OCI-LY7 (cell line): Measurements from ENCODE around the gene SECTM1. TPM values are rescaled to one million over a fixed set of nuclear protein-coding genes. Genes with fewer than 3 reads are reported as not detected.

ENCODE experiments used
- BruUV-seq: library from RNA; stranded (reverse); fragments of 400-500 nt; replicated peaks from 2 replicates; lab custom pipeline; 2021; lab: Mats Ljungman, UMichigan
- CTCF ChIA-PET: fragments of 300-600 bp; sonication (Branson Sonifier 250); formaldehyde crosslinking; loops from one replicate; lab custom pipeline; 2022; ENCODE audit warnings: antibody characterized with exemption; ENCODE audit not compliant: unreplicated experiment; lab: Charles Lee
- POLR2A ChIA-PET: fragments of 300-600 bp; sonication (Branson Sonifier 250); formaldehyde crosslinking; loops from one replicate; lab custom pipeline; 2022; ENCODE audit warnings: antibody characterized with exemption; lab: Charles Lee
- DNase-seq: peaks from one replicate; pipeline ENCODE4 v3.0.0-alpha.2; 2015; ENCODE audit warnings: low spot score
- H2AFZ ChIP-seq: fragments of 200-600 bp; sonication (generic), shearing (Covaris generic); 2 replicates; pipeline ENCODE4 v1.6.1; 2014; ENCODE audit warnings: mild to moderate bottlenecking, antibody characterized with exemption, low read length, moderate library complexity
- H3K27ac ChIP-seq: fragments of 200-600 bp; sonication (generic); 2 replicates; pipeline ENCODE4 v1.5.1; 2014; ENCODE audit warnings: mixed run types, low read depth, mild to moderate bottlenecking, moderate library complexity, low read length, inconsistent platforms; ENCODE audit not compliant: poor library complexity, severe bottlenecking
- H3K36me3 ChIP-seq: fragments of 200-600 bp; sonication (generic); 2 replicates; pipeline ENCODE4 v1.6.1; 2014; ENCODE audit warnings: mild to moderate bottlenecking, antibody characterized with exemption, low read length, moderate library complexity, mixed read lengths; ENCODE audit not compliant: insufficient read depth
- H3K4me1 ChIP-seq: fragments of 200-600 bp; sonication (generic); 2 replicates; pipeline ENCODE4 v1.5.1; 2014; ENCODE audit warnings: mild to moderate bottlenecking, low read length; ENCODE audit not compliant: insufficient read depth, poor library complexity, severe bottlenecking
- H3K4me2 ChIP-seq: fragments of 200-600 bp; sonication (generic); 2 replicates; pipeline ENCODE4 v1.6.1; 2014; ENCODE audit warnings: mild to moderate bottlenecking, low read length
- H3K4me3 ChIP-seq: fragments of 200-600 bp; sonication (generic); 2 replicates; pipeline ENCODE4 v1.5.1; 2014; ENCODE audit warnings: mild to moderate bottlenecking, low read depth, low read length; ENCODE audit not compliant: poor library complexity, severe bottlenecking
- H3K79me2 ChIP-seq: fragments of 200-600 bp; sonication (generic); 2 replicates; pipeline ENCODE4 v1.6.1; 2016; ENCODE audit warnings: low read depth, mild to moderate bottlenecking, low read length, moderate library complexity, mixed read lengths; ENCODE audit not compliant: insufficient read depth
- H3K9me2 ChIP-seq: fragments of 200-600 bp; sonication (generic); 2 replicates; pipeline ENCODE4 v1.6.1; 2016; ENCODE audit warnings: mild to moderate bottlenecking, low read length, mixed read lengths; ENCODE audit not compliant: insufficient read depth
- H3K9me3 ChIP-seq: fragments of 200-600 bp; sonication (generic); 2 replicates; pipeline ENCODE4 v1.6.1; 2014; ENCODE audit warnings: mild to moderate bottlenecking, mixed run types, low read length, mixed read lengths
- H4K20me1 ChIP-seq: fragments of 200-600 bp; sonication (generic); 2 replicates; pipeline ENCODE4 v1.6.1; 2014; ENCODE audit warnings: mild to moderate bottlenecking, antibody characterized with exemption, low read length, moderate library complexity, mixed read lengths; ENCODE audit not compliant: insufficient read depth
- EZH2phosphoT487 ChIP-seq: fragments of 200-600 bp; sonication (generic); IDR thresholded peaks from 2 replicates; pipeline ENCODE4 v1.6.1; 2018; ENCODE audit warnings: low read depth, borderline replicate concordance, mild to moderate bottlenecking, mixed run types, antibody characterized with exemption, low read length, moderate library complexity, mixed read lengths
- intact Hi-C: fragments of 100-400 bp; cut with micrococcal nuclease; formaldehyde crosslinking; loops from one replicate; pipeline ENCODE4 v1.10.0; 2022; ENCODE audit not compliant: unreplicated experiment
- total RNA-seq, 2 experiments: library from RNA; depleted of rRNA in 1 of 2; stranded (reverse); fragments of >200 nt in 1 of 2; shearing (Covaris generic) in 1 of 2; gene quantifications; 2 replicates each; pipeline ENCODE4 v1.2.3, GENCODE V29; 2014 to 2022
- TF ChIP-seq, protein P1 (sequence below): fragments of 200-600 bp; sonication (generic); conservative IDR thresholded peaks from 2 replicates; pipeline ENCODE4 v1.5.1; 2014; ENCODE audit warnings: mild to moderate bottlenecking, antibody characterized with exemption, low read length, moderate library complexity, mixed read lengths

Gene SECTM1
- total RNA-seq, 2 experiments from 2014 or later, result not detected

DNA sequence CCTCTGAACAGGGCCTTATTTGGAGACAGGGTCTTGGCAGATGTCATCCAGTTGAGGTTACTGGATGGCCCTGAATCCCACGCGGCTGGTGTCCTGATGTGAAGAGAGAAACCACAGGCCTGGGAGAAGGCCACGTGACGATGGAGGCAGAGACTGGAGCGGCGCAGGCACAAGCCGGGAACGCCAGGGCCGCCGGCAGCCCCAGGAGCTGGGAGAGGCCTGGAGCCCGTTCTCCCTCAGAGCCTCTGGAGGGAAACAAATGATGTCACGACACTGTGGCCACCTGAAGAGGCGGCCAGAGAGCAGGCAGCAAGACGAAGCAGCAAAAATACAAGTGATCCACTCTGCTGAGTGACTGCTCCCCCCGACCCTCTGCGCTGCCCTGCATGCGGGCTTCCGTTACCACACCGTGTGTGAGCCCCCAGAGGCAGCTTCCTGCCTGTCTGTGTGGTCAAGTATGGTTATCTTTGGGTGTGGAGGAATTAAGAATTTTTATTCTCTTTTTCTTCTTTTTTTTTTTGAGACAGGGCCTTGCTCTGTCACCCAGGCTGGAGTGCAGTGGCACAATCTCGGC lies 27.8 kb downstream of the SECTM1 start:
- no TSS peak for BruUV-seq
- Histone ChIP-seq H3K79me2 (no peaks in the 10 kb centered on the region), H3K4me1 (peaks cover 5% of the 10 kb centered on the region), H3K27ac (no peak overlapping the region), H3K36me3 (no peaks in the 10 kb centered on the region), H3K4me2 (no peak overlapping the region), H4K20me1 (no peaks in the 10 kb centered on the region), H3K9me2 (no peaks in the 10 kb centered on the region), H3K4me3 (no peak overlapping the region), H2AFZ (no peak overlapping the region), H3K9me3 (no peaks in the 10 kb centered on the region)
- ChIA-PET POLR2A (no interaction called here), CTCF (no interaction called here)
- TF ChIP-seq, protein P1, sequence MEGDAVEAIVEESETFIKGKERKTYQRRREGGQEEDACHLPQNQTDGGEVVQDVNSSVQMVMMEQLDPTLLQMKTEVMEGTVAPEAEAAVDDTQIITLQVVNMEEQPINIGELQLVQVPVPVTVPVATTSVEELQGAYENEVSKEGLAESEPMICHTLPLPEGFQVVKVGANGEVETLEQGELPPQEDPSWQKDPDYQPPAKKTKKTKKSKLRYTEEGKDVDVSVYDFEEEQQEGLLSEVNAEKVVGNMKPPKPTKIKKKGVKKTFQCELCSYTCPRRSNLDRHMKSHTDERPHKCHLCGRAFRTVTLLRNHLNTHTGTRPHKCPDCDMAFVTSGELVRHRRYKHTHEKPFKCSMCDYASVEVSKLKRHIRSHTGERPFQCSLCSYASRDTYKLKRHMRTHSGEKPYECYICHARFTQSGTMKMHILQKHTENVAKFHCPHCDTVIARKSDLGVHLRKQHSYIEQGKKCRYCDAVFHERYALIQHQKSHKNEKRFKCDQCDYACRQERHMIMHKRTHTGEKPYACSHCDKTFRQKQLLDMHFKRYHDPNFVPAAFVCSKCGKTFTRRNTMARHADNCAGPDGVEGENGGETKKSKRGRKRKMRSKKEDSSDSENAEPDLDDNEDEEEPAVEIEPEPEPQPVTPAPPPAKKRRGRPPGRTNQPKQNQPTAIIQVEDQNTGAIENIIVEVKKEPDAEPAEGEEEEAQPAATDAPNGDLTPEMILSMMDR, result no peak
- no peak for TF ChIP-seq EZH2phosphoT487
- DNase-seq, result no peak
- intact Hi-C loops, result no loop called here

DNA sequence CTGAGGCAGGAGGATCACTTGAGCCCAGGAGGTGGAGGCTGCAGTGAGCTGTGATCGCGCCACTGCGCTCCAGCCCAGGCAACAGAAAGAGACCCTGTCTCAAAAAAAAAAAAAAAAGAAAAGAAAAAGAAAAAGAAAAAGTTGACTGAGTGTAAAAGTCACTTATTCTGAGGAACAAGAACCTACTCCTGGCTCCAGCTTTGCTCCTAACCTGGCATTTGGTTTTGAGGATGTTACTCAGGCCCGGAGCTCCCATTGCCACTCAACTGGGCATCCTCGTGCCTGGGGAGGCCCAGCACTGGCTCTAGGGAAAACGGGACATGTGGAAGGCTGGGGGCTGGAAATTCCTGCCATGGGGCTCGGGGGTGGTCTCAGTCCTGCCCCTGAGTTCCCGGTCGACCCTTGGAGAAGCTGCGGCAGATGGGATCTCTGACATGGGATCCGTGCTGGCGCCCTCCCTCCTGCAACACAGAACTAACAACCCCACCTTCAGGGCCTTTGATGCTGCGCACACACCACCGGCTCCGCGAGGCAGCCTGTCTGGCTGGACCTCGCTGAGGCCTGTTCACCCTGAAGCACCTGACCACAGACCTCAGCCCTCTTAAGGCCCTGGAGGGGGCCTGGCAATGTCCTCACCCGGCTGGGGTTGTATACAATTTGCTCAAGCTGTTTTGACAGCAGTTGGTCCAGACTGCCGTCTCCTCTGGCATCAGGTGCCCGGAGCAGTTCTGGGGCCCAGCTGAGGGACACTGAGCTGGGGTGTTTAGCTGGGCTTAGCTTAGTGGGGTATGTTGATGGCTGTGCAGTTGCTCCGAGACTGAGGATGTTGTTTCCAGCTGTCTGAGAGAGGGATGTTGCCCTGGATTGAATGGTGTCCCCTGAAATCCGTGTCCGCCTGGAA lies 28.5 kb downstream of the SECTM1 start:
- Histone ChIP-seq H3K79me2 (no peaks in the 10 kb centered on the region), H3K4me2 (no peak overlapping the region), H2AFZ (no peak overlapping the region), H3K9me3 (no peaks in the 10 kb centered on the region), H3K27ac (no peak overlapping the region), H3K4me1 (peaks cover 8% of the 10 kb centered on the region), H3K4me3 (no peak overlapping the region), H3K36me3 (no peaks in the 10 kb centered on the region), H4K20me1 (no peaks in the 10 kb centered on the region), H3K9me2 (no peaks in the 10 kb centered on the region)
- ChIA-PET POLR2A (interaction anchor here (0.6 kb wide), 1 partner anchor 118 kb away, joined by 3 read pairs; no protein-coding TSS in a partner anchor), CTCF (interaction anchor here (0.6 kb wide), 1 partner anchor 12 kb away, joined by 4 read pairs; no protein-coding TSS in a partner anchor)
- intact Hi-C loops, result no loop called here
- no TSS peak for BruUV-seq
- TF ChIP-seq, protein P1, result no peak
- no peak for TF ChIP-seq EZH2phosphoT487
- no peak for DNase-seq
